LNCAP (cell line): ENCODE results near the gene NKIRAS2.

Source experiments
- TF ChIP-seq, protein P1 (sequence below): fragments of 450-650 bp; IDR thresholded peaks from 2 replicates; pipeline ENCODE4 v1.5.1; 2017; ENCODE audit warnings: mild to moderate bottlenecking

The NKIRAS2 gene

DNA sequence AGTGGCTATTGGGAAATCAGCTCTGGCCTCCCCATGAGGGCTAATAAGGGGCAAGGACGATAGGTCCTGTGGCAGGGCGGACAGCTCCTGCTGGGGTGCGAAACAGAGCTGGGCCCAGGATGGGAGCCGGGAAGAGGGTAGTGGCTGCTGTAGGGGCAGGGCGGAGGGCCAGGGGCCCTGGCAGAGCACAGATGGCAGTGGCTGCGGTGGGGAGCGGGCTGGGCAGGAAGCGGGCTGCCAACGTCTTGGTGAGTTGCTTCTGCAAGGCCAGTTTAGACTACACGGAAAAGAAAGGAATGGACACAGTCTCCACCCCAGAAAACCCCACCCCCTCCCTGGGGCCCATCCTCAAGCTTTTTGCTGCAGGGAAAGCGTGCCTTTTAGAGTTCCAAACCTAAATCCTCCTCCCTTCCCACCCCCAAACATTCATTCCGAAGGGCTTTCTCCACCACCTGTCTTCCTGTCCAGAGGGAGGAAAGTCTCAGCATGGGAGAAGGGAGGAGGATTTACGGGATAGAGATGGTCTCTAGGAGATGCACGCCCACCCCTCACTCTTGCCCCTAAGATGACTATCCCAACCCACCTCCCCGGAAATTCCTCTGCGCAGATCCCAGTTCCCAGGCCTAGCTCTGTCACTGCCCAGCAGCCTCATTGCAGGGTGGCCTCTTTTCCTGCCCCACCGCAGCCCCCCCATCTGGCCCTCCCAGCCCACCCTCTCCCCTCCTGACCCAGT, 7.1 kb downstream of the NKIRAS2 start:
- TF ChIP-seq, protein P1, sequence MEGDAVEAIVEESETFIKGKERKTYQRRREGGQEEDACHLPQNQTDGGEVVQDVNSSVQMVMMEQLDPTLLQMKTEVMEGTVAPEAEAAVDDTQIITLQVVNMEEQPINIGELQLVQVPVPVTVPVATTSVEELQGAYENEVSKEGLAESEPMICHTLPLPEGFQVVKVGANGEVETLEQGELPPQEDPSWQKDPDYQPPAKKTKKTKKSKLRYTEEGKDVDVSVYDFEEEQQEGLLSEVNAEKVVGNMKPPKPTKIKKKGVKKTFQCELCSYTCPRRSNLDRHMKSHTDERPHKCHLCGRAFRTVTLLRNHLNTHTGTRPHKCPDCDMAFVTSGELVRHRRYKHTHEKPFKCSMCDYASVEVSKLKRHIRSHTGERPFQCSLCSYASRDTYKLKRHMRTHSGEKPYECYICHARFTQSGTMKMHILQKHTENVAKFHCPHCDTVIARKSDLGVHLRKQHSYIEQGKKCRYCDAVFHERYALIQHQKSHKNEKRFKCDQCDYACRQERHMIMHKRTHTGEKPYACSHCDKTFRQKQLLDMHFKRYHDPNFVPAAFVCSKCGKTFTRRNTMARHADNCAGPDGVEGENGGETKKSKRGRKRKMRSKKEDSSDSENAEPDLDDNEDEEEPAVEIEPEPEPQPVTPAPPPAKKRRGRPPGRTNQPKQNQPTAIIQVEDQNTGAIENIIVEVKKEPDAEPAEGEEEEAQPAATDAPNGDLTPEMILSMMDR = no peak

DNA sequence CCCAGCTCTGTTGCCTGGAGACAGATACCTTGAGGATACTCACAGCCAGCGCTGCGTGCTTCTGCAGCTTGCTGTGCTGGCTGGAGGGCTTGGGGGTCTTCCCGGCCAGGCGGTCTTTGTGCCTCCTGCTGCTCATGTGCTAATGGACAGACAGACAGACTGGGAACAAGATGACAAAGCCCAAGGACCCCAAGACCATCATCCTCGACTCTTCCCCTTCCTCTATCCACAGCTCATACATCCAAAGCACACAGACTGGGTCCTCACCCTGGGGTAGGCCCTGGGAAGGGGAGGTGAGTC, 7.7 kb downstream of the NKIRAS2 start:
- TF ChIP-seq, protein P1 = no peak

DNA sequence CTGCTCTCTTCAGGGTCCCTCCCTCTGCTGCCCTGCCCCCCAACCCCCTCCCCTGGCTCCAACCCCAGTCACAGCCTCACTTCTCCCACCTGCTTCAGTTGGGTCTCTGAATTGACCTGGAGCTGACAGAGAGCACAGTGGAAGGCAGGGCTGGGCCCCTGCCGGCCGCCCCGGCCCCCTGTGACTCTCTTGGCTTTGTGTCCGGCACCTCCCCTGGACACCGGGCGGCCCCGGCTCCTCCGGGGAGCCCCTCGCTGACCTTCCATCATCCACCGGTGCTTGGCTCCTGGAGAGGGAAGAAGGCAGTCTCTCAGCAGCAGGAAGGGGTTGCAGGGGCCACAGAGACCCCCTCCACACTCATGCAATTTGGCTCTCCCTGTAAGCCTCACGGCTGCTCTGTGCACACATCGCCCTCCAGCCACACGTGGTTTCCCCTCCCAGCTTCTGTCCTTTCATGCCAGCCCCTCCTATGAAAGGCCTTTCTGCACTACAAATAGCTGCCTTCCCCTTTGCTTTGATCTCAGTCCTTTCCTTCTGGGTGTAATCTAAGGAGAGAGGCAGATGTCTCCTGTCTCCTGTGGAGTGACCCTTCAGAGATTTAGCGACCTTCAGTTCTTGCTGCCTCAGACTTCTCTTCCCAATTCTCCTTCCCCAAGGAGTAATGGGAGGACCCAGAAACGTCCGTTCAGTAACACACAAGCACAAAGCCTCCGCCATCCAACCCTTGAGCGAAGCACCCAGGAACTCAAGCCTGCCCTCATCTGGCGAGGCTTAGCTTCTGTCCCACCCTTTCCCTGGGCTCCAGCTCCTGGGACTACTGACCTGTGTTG, 8.3 kb downstream of the NKIRAS2 start:
- TF ChIP-seq, protein P1 = no peak

DNA sequence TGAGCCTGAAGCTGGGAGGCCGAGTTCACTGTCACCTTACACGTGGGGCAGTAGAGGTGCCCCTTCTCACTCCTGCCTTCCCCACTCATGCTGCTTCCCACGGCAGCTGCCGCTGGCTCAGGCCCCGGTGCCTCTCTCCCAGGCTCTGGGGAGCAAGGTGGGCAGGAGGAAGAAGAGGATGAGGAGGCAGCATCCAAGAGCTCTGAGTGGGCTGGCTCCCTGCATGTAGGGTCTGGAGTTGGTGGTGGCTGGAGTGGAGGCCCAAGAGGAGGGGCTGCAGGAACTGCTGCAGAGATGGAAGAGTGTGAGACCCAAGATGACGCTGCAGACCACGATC, 8.9 kb downstream of the NKIRAS2 start:
- TF ChIP-seq, protein P1 = no peak

DNA sequence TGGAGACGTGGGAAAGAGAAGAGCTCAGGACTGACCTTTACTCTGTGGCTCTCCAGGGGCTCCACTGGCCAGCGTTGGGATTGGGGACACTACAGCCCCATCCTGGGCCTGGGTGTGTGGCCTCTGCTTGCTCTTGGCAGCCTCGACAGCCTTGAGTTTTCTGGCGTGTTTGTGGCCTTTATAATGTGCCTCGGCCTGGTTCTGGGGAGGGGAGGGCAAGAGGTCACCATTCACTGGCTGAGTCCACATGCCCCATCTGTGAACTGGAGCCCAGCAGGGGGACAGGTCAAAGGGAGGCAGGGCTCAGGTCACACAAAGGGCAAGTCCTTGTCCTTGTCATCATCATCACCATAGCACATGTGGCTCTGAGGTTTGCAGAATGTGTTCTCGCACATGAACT, 11.7 kb downstream of the NKIRAS2 start:
- TF ChIP-seq, protein P1 = no peak

DNA sequence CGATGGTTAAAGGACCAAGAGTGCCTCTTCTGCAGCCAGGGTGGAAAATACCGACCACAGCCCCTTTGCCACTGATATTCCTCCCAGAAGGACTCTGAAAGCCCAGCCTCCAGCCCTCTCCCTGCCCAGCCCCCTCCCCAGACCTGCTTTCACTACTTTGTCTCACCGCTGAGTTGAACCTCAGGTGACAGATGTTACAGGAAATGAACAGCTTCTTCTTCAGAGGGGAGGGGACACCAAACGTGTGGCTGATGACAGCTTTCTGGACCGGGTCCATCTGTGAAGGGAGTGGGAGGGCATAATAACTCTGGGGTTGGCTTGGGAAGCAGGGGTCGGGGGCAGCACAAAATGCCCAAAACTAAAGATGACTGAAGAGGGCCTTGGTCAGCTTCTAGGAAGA, 14.2 kb downstream of the NKIRAS2 start:
- TF ChIP-seq, protein P1 = no peak

DNA sequence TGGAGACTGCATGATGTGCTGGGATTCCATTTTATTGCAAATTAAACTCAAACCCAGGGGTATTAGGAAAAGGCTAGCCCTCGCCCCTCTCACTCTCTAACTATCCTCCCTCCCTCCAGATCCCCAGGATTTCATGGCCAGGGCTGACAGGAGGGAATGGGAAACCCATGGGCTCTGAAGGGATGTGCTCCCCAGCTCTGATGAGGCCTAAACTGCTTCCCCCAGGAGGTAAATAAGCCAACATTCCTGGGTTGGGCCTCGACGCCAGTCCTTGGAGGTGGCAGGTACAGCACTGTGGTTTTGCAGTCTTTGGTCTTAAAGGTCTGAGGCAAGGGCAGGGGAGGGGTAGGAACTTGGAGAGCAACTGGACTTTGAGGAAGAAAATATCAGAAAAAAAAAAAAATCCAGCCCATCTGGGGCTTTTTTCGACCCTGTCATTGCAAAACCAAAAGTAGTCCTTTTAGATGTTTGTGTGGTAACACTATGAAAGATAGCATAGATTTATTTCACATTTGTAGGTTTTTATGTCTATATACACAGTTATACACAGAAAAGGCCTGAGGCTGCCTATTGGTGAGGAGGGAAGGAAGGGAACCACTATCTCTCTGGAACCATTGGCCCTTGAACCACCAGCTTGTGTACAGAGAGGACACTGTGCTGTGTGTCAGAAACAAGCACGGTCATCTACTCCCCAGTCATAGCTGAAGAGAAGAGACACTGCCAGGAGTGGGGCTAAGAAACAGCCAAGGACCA, 18.5 kb downstream of the NKIRAS2 start:
- TF ChIP-seq, protein P1 = no peak
